HEK293 (cell line): ENCODE data around the gene FOXB1.

Experiments used
- BCL11A ChIP-seq: fragments of 450-650 bp; formaldehyde crosslinking; IDR thresholded peaks from 2 replicates; pipeline ENCODE4 v1.5.1; 2016; ENCODE audit warnings: low read depth, missing biosample characterization, missing genetic modification characterization
- FEZF1 ChIP-seq: fragments of 450-650 bp; formaldehyde crosslinking; IDR thresholded peaks from 2 replicates; pipeline ENCODE4 v1.5.1; 2016; ENCODE audit warnings: missing biosample characterization, missing genetic modification characterization
- OSR2 ChIP-seq: fragments of 450-650 bp; formaldehyde crosslinking; IDR thresholded peaks from 2 replicates; pipeline ENCODE4 v1.5.1; 2016; ENCODE audit warnings: missing biosample characterization, missing genetic modification characterization
- PRDM10 ChIP-seq: fragments of 450-650 bp; formaldehyde crosslinking; IDR thresholded peaks from 2 replicates; pipeline ENCODE4 v1.5.1; 2016; ENCODE audit warnings: missing biosample characterization, missing genetic modification characterization
- PRDM6 ChIP-seq: fragments of 450-650 bp; formaldehyde crosslinking; IDR thresholded peaks from 2 replicates; pipeline ENCODE4 v1.5.1; 2017; ENCODE audit warnings: missing biosample characterization, missing genetic modification characterization
- YY1 ChIP-seq: fragments of 450-650 bp; formaldehyde crosslinking; IDR thresholded peaks from 2 replicates; pipeline ENCODE4 v1.5.1; 2018; ENCODE audit warnings: missing biosample characterization, missing genetic modification characterization
- ZBTB11 ChIP-seq: fragments of 450-650 bp; formaldehyde crosslinking; conservative IDR thresholded peaks from 2 replicates; pipeline ENCODE4 v1.5.1; 2016; ENCODE audit warnings: low read depth, missing biosample characterization, missing genetic modification characterization
- ZBTB17 ChIP-seq: fragments of 450-650 bp; formaldehyde crosslinking; IDR thresholded peaks from 2 replicates; pipeline ENCODE4 v1.5.1; 2016; ENCODE audit warnings: missing biosample characterization, missing genetic modification characterization
- ZBTB26 ChIP-seq: fragments of 450-650 bp; formaldehyde crosslinking; optimal IDR thresholded peaks from 2 replicates; pipeline ENCODE3; 2016; ENCODE audit warnings: missing biosample characterization, mild to moderate bottlenecking, missing genetic modification characterization
- ZBTB6 ChIP-seq: fragments of 450-650 bp; formaldehyde crosslinking; IDR thresholded peaks from 2 replicates; pipeline ENCODE4 v1.5.1; 2017; ENCODE audit warnings: missing biosample characterization, missing genetic modification characterization
- ZNF132 ChIP-seq: fragments of 450-650 bp; formaldehyde crosslinking; IDR thresholded peaks from 2 replicates; pipeline ENCODE4 v1.5.1; 2017; ENCODE audit warnings: missing biosample characterization, missing genetic modification characterization, borderline replicate concordance
- ZNF280C ChIP-seq: fragments of 450-650 bp; formaldehyde crosslinking; IDR thresholded peaks from 2 replicates; pipeline ENCODE4 v1.5.1; 2016; ENCODE audit warnings: missing biosample characterization, missing genetic modification characterization
- ZNF311 ChIP-seq: fragments of 450-650 bp; formaldehyde crosslinking; IDR thresholded peaks from 2 replicates; pipeline ENCODE4 v1.5.1; 2017; ENCODE audit warnings: missing biosample characterization, missing genetic modification characterization, borderline replicate concordance
- ZNF366 ChIP-seq: fragments of 450-650 bp; formaldehyde crosslinking; conservative IDR thresholded peaks from 2 replicates; pipeline ENCODE4 v1.5.1; 2016; ENCODE audit warnings: missing biosample characterization, missing genetic modification characterization
- ZNF398 ChIP-seq: fragments of 450-650 bp; formaldehyde crosslinking; IDR thresholded peaks from 2 replicates; pipeline ENCODE4 v1.5.1; 2017; ENCODE audit warnings: missing biosample characterization, missing genetic modification characterization
- ZNF549 ChIP-seq: fragments of 450-650 bp; IDR thresholded peaks from 2 replicates; pipeline ENCODE4 v1.5.1; 2018; ENCODE audit warnings: missing biosample characterization, missing genetic modification characterization, mild to moderate bottlenecking, inconsistent platforms, moderate library complexity
- ZNF585B ChIP-seq: fragments of 450-650 bp; formaldehyde crosslinking; IDR thresholded peaks from 2 replicates; pipeline ENCODE4 v1.5.1; 2016; ENCODE audit warnings: missing biosample characterization, missing genetic modification characterization
- ZNF621 ChIP-seq: fragments of 450-650 bp; formaldehyde crosslinking; IDR thresholded peaks from 2 replicates; pipeline ENCODE4 v1.5.1; 2017; ENCODE audit warnings: missing biosample characterization, missing genetic modification characterization
- ZNF629 ChIP-seq: fragments of 450-650 bp; formaldehyde crosslinking; IDR thresholded peaks from 2 replicates; pipeline ENCODE4 v1.5.1; 2017; ENCODE audit warnings: missing biosample characterization, missing genetic modification characterization
- ZNF677 ChIP-seq: fragments of 450-650 bp; IDR thresholded peaks from 2 replicates; pipeline ENCODE4 v1.5.0; 2018; ENCODE audit warnings: missing biosample characterization, mild to moderate bottlenecking, missing genetic modification characterization, moderate library complexity
- ZNF843 ChIP-seq: fragments of 450-650 bp; formaldehyde crosslinking; IDR thresholded peaks from 2 replicates; pipeline ENCODE4 v1.5.1; 2016; ENCODE audit warnings: missing biosample characterization, missing genetic modification characterization
- ZSCAN30 ChIP-seq: fragments of 450-650 bp; IDR thresholded peaks from 2 replicates; pipeline ENCODE4 v1.5.1; 2018; ENCODE audit warnings: missing biosample characterization, mild to moderate bottlenecking, missing genetic modification characterization, moderate library complexity

FOXB1 gene

GRCh38 chr15:60004009-60004845 lies at the start of gene FOXB1 (continued):
- TF ChIP-seq ZNF621 (tag by site-specific recombination) (no peak), PRDM10 (tag by site-specific recombination) (peak; percentile 61), ZNF585B (tag by site-specific recombination) (no peak), ZNF398 (tag by site-specific recombination) (peak; percentile 75), ZNF311 (tag by site-specific recombination) (no peak), ZNF677 (no peak), ZBTB11 (tag by site-specific recombination) (peak; percentile 33; the same call in 1 of the 2 replicates), PRDM6 (tag by site-specific recombination) (0 out of 2 replicates have a peak, but pooled peaks have one; percentile 23), YY1 (tag by site-specific recombination) (peak; percentile 61), OSR2 (peak; percentile 90), ZBTB26 (tag by site-specific recombination) (peak; percentile 92), BCL11A (peak; percentile 6; the same call in 1 of the 2 replicates), ZBTB17 (tag by site-specific recombination) (peak; percentile 44; the same call in 1 of the 2 replicates), ZNF629 (peak; percentile 10), ZNF549 (no peak), ZNF366 (peak; percentile 33), ZBTB6 (tag by site-specific recombination) (peak; percentile 81), ZNF280C (tag by site-specific recombination) (no peak), ZNF132 (tag by site-specific recombination) (no peak), ZSCAN30 (tag by site-specific recombination) (0 out of 2 replicates have a peak, but pooled peaks have one; percentile 2), ZNF843 (tag by site-specific recombination) (peak; percentile 57; the same call in 1 of the 2 replicates), FEZF1 (tag by site-specific recombination) (peak; percentile 86)
